ENCODE results near the gene SESTD1.

SESTD1 gene

GRCh38 chr2:179285060-179285459 is 20.4 kb upstream of the SESTD1 start:
- H3K27ac ChIP-seq (replicated peaks): no peak overlapping the region
- DNase-seq (ENCODE audit: low read depth in 1 of 2, low spot score in 1 of 2): no peak
- TF ChIP-seq CTCF (IDR thresholded peaks at IDR 0.05; ENCODE audit: insufficient read depth, low read length): no peak
- TF ChIP-seq GABPA (IDR thresholded peaks at IDR 0.05; ENCODE audit: low read depth): no peak
- TF ChIP-seq REST (IDR thresholded peaks at IDR 0.05; ENCODE audit: insufficient replicate concordance, low read depth): no peak
- no peak for TF ChIP-seq SPI1 (IDR thresholded peaks at IDR 0.05; ENCODE audit: borderline replicate concordance, low read depth)
- no peak for TF ChIP-seq POLR2AphosphoS5 (IDR thresholded peaks at IDR 0.05; ENCODE audit: low read depth)

GRCh38 chr2:179277429-179278196 is 13.0 kb upstream of the SESTD1 start:
- no peak overlapping the region for H3K27ac ChIP-seq (replicated peaks)
- H3K27me3 ChIP-seq (ENCODE audit: insufficient read depth, poor library complexity, severe bottlenecking): no peaks in the 10 kb centered on the region
- DNase-seq (ENCODE audit: low read depth in 1 of 2, low spot score in 1 of 2): no peak
- no peak overlapping the region for H3K4me3 ChIP-seq (replicated peaks; ENCODE audit: insufficient read depth, low read length)
- TF ChIP-seq REST (IDR thresholded peaks at IDR 0.05; ENCODE audit: insufficient replicate concordance, low read depth) (no peak), POLR2AphosphoS5 (IDR thresholded peaks at IDR 0.05; ENCODE audit: low read depth) (no peak), SPI1 (IDR thresholded peaks at IDR 0.05; ENCODE audit: borderline replicate concordance, low read depth) (no peak)

More at GRCh38 chr2:179285060-179285459, 20.4 kb upstream of the SESTD1 start:
- Histone ChIP-seq H3K4me3 (replicated peaks; ENCODE audit: insufficient read depth, low read length) (no peak overlapping the region), H3K27me3 (ENCODE audit: insufficient read depth, poor library complexity, severe bottlenecking) (no peaks in the 10 kb centered on the region)

GRCh38 chr2:179275253-179276012 is 10.8 kb upstream of the SESTD1 start:
- Histone ChIP-seq H3K27ac (replicated peaks) (no peak overlapping the region), H3K27me3 (ENCODE audit: insufficient read depth, poor library complexity, severe bottlenecking) (no peaks in the 10 kb centered on the region), H3K4me3 (replicated peaks; ENCODE audit: insufficient read depth, low read length) (no peak overlapping the region)
- TF ChIP-seq GABPA (IDR thresholded peaks at IDR 0.05; ENCODE audit: low read depth) (no peak), POLR2AphosphoS5 (IDR thresholded peaks at IDR 0.05; ENCODE audit: low read depth) (no peak)
- DNase-seq (ENCODE audit: low read depth in 1 of 2, low spot score in 1 of 2): no peak

- Histone ChIP-seq H3K27ac (replicated peaks) (no peak overlapping the region), H3K4me3 (replicated peaks; ENCODE audit: insufficient read depth, low read length) (no peak overlapping the region), H3K27me3 (ENCODE audit: insufficient read depth, poor library complexity, severe bottlenecking) (no peaks in the 10 kb centered on the region)
- DNase-seq (ENCODE audit: low read depth in 1 of 2, low spot score in 1 of 2): peak in 1 of 2 experiments; percentile 52
- TF ChIP-seq GABPA (IDR thresholded peaks at IDR 0.05; ENCODE audit: low read depth) (no peak), SPI1 (IDR thresholded peaks at IDR 0.05; ENCODE audit: borderline replicate concordance, low read depth) (no peak; the same call in 1 of the 2 replicates), POLR2AphosphoS5 (IDR thresholded peaks at IDR 0.05; ENCODE audit: low read depth) (no peak), CTCF (IDR thresholded peaks at IDR 0.05; ENCODE audit: insufficient read depth, low read length) (no peak), REST (IDR thresholded peaks at IDR 0.05; ENCODE audit: insufficient replicate concordance, low read depth) (no peak)
Observed at GRCh38 chr2:179274749-179275148, 10.1 kb upstream of the SESTD1 start.

Data from HL-60 (cell line).